ENCODE data around the gene MYO7B.

- TF ChIP-seq CTCF (IDR thresholded peaks at IDR 0.05): no peak
- no peak for TF ChIP-seq EZH2 (IDR thresholded peaks at IDR 0.05; ENCODE audit: borderline replicate concordance, insufficient read depth, low read depth, low read length, poor library complexity, severe bottlenecking)
Observed at GRCh38 chr2:127638361-127639110, 103.1 kb downstream of the MYO7B start.

All from B cell (primary cell).